ENCODE data around the gene ADGRE3.
"Not testable (repeated sequence)": the region's sequence is repeated elsewhere in the genome, so short reads cannot be mapped to it uniquely, and the experiment has no call there.

ADGRE3 gene

GRCh38 chr19:14595558-14595957 lies 79.1 kb downstream of the ADGRE3 start:
- no peak for DNase-seq

GRCh38 chr19:14589433-14589832 lies 85.2 kb downstream of the ADGRE3 start:
- DNase-seq: peak; percentile 38 to 79 (median 52)

- DNase-seq: peak; percentile 61 to 91 (median 66)
Measured at GRCh38 chr19:14585187-14585586, 89.5 kb downstream of the ADGRE3 start.

GRCh38 chr19:14584372-14584771 lies 90.3 kb downstream of the ADGRE3 start:
- DNase-seq: not testable (repeated sequence)

GRCh38 chr19:14582894-14583340 lies 91.7 kb downstream of the ADGRE3 start, which contains the start of gene CLEC17A:
TSS of gene CLEC17A (plus strand) at chr19:14583084. CDS start at chr19:14583161, 77 bp downstream.
- DNase-seq: peak; percentile 31 to 67 (median 57)

GRCh38 chr19:14580623-14581237 lies 93.9 kb downstream of the ADGRE3 start:
- DNase-seq: no peak

GRCh38 chr19:14577885-14578427 lies 96.7 kb downstream of the ADGRE3 start:
- DNase-seq: no peak

GRCh38 chr19:14577264-14577663 lies 97.4 kb downstream of the ADGRE3 start:
- DNase-seq: no peak

GRCh38 chr19:14576363-14576762 lies 98.3 kb downstream of the ADGRE3 start:
- DNase-seq: no peak

GRCh38 chr19:14575428-14575980 lies 99.1 kb downstream of the ADGRE3 start:
- no peak for DNase-seq

- DNase-seq: peak; percentile 95 to 97 (median 97)
Measured at GRCh38 chr19:14571695-14572490, 102.8 kb downstream of the ADGRE3 start, which contains the start of gene NDUFB7. TSS of gene NDUFB7 (minus strand) at chr19:14572066. CDS start at chr19:14572000, 66 bp downstream.

GRCh38 chr19:14570864-14571527 lies 103.6 kb downstream of the ADGRE3 start:
- DNase-seq: no peak
